GM21447 (cell line): ENCODE results near the gene GRID2.

Experiments used
- ATAC-seq: cut with Tn5 transposase; IDR thresholded peaks from one replicate; pipeline ENCODE4 v1.9.1; 2021; ENCODE audit not compliant: unreplicated experiment

GRID2 gene

GRCh38 chr4:93771640-93772411, 1468.1 kb downstream of the GRID2 start:
- ATAC-seq: no peak

DNA sequence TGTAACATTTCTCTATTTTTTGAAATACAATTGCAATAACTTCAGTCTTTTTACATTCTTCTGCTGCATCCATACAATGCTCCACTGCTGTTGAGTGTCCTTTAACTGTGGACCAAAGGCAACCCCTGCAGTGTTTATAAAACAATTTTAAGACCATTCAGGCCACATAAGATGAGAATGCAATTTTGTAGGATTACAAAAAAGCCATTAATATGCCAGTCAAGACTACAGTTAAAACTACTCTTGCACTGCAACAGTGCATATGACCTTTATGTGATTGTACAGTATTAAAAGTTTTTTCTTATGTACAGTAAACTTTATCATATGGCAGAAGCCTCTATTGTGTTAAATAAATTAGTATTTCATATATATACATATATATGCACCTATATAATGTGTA, 1469.1 kb downstream of the GRID2 start:
- ATAC-seq: no peak

- no peak for ATAC-seq
Measured at GRCh38 chr4:93775551-93775950, 1471.8 kb downstream of the GRID2 start.

DNA sequence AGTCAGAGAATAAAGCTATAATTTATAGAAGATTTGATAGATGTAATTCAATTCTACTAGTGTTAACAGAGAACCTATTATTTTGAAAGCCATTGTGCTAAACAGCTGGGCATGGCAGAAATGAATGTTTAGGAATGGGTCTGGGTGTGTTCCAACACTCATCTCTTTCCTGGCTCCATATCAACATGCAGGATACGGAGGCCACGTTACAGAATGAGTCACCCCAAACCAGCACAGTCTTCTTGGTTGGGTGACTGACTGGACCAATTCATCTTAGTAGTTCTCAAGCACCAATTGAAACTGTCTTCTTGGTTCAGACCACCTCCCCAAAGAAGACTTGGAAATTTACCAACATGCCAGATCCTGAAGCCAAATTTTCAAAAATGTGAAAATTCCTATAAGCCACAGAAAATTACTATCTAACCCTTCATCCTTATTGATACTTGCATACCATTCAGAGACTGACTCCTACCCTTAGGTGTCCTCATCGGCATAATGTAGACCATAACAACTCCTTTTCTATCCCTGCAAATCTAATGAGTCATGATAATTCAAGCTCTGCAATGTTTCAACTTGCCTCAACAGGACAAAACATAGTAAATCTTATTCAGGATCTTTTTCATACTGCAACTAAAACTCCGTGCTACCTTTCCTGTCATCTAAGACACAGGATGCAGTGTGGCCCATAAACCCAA, 1472.8 kb downstream of the GRID2 start:
- no peak for ATAC-seq

GRCh38 chr4:93777081-93777460, 1473.3 kb downstream of the GRID2 start:
- no peak for ATAC-seq

DNA sequence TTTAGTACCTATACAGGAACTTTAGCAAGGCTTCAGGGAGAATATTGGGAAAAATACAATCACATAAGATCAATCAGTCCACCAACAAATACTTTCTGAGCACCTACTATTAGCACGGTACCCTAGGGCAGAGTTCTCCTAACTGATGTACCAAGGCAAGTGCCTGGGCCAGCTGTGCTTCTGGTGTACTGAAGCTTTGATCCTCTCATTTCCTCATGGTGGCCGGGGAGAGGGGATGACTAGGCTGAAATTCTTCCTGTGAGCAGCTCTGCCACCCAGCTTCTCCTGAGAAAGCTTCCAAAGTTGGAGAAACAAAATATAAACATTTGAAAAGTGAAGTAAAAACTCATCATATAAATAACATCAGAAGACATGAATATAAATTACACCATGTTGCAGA, 1475.5 kb downstream of the GRID2 start:
- no peak for ATAC-seq

- ATAC-seq: no peak
Measured at GRCh38 chr4:93780080-93780479, 1476.3 kb downstream of the GRID2 start.

- no peak for ATAC-seq
Measured at GRCh38 chr4:93781198-93781597, 1477.4 kb downstream of the GRID2 start.

DNA sequence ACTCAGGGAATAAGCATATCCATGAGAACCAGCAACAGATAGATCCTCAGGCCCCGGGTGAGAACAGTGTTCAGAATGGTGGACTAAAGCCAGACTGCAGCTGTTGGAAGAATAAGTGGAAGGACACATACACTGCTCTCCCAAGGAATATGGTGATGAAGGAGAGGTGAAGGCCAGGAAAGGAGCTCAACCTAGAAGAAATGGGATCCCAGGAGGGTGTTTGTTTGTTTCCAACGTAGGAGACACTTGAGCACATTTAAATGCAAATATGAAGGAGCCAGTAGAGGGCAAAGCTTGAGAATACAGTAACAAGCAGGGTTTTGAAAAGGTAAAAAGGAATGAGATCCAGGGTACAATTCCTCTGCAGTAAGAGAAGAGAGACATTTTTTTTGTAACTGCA, 1482.4 kb downstream of the GRID2 start:
- no peak for ATAC-seq

GRCh38 chr4:93788712-93789111, 1484.9 kb downstream of the GRID2 start:
- ATAC-seq: no peak

DNA sequence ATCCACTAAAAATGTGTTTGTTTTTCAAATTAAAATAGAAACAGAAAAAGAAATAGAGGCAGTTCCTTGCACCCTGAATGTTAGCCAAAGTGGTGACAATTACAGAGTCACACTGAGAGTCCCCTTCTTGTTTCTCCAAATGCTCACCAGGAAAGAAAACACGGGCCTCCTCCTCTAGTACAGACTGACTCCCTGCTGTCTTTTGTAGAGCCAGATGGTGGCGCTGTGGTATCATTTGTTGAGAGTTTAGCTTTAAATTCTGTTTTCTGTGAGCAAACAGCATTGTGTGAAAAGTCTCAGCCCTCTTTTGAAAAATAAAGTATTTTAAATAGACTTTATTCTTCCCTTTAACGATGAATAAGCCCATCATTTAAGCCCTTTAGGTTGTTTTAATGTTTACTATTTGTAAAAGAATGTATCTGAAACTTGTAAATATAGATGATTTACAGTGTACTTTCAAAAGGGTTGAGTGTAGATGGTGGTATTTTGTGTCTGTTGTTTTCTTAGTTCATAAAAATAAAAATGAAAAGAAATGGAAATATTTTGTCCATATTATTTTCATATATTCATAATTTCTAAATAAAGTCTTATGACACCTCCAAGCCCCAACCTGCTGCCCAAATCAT, 1487.9 kb downstream of the GRID2 start:
- ATAC-seq: peak; percentile 84

GRCh38 chr4:93802045-93802444, 1498.3 kb downstream of the GRID2 start:
- no peak for ATAC-seq

GRCh38 chr4:93809773-93810172, 1506.0 kb downstream of the GRID2 start:
- ATAC-seq: no peak

DNA sequence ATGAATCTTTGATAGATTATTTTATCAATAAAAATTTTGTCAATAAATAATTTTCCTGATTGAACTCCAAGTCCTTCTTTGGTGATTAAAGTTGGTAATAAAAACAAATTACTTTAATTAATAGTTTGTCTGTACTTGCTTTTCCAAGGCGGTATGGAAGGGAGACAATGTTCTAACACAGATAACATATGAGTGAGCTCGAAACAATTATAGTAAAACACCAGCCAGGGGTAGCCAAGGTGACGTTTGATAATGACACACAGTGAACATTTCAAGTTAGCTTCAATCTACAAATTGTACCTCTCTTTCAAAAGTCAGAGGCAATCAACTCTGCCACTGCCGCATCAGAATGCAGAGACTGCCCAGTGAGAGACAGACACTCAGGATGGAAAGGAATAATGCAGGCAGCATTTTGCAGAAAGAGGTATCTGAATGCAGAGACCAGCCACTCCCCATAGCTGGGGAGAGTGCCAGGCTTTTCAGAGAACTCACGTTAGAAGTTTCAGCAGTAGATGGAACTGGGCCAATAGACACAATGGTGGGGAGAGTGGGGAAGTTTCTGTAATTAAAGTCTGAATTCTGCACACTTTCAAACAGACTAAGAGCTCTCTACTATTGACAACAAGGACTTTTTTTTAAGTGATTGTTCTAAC, 1506.7 kb downstream of the GRID2 start:
- no peak for ATAC-seq

DNA sequence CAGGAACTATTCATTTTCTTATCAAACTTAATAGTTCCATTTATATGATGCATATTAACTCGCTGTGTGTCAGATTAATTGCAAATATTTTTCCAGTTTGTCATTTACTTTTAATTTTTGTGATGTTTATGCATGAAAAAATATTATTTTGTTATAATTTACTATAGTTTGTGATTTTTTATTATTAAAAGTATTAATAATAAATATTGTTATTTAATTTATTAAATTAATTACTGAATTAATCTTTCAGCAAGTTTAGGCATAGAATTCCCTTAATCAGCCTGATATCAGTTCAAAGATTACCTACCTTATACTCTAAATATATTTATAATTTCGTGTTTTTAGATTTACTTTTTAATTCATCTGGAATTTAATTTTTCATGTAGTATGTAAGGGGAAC, 1509.3 kb downstream of the GRID2 start:
- ATAC-seq: no peak

GRCh38 chr4:93814141-93814540, 1510.4 kb downstream of the GRID2 start:
- no peak for ATAC-seq

DNA sequence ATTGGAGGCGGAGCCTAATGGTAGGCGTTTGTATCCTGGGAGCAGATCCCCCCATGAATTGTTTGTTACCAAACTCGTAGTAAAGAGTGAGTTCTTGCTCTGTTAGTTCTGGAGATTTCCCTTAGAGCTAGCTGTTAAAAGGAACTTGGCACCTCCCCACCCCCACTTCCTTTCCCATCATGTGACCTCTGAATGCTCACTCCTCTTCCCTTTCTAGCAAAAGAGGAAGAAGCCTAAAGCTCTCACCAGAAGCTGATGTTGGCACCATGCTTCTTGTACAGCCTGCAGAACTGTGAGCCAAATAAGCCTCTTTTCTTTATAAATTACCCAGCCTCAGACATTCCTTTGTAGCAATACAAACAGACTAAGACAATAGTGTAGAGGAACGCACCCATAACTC, 1511.0 kb downstream of the GRID2 start:
- no peak for ATAC-seq
